GM19035 (cell line): ENCODE data around the gene NTMT1.
A peak's percentile ranks its signal among the peaks of the same experiment; 100 is the strongest.

Experiments
- ATAC-seq: cut with Tn5 transposase; IDR thresholded peaks from one replicate; pipeline ENCODE4 v1.9.1; 2021; ENCODE audit not compliant: unreplicated experiment

NTMT1 gene

DNA sequence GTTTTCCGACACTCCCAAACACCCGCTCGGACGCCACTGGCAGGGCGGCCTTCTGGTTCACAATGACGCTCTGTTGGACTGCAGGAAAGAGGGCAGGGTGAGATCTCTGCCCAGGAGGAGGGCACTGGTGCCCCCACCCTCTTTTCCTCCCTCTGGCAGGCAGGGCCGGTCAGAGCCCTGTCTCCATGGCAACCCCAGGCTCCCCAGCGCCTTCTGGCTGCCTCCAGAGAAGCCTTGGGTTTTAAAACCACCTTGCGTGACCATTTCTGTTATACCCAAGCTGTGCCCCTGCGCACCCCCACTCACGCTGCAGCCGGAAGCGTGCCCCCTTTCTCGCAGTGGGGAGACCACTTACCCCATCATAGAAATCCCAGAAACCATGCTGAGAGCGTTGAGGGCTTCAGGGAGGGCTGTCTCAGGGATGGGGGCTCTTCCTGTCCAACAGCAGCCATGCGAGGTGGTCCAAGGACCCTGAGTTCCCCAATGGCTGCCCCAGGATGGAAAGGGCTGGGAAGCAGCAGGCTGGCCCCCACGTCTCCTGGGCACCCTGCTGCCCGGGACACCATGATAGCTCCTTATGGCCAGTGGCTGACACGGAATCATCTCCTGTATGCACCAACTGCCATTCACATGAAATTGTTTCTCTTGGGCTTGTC, 12.3 kb upstream of the NTMT1 start:
- no peak for ATAC-seq

GRCh38 chr9:129614932-129615331, 11.0 kb upstream of the NTMT1 start:
- ATAC-seq = no peak

- no peak for ATAC-seq
Observed at GRCh38 chr9:129615407-129616285, 10.3 kb upstream of the NTMT1 start.

DNA sequence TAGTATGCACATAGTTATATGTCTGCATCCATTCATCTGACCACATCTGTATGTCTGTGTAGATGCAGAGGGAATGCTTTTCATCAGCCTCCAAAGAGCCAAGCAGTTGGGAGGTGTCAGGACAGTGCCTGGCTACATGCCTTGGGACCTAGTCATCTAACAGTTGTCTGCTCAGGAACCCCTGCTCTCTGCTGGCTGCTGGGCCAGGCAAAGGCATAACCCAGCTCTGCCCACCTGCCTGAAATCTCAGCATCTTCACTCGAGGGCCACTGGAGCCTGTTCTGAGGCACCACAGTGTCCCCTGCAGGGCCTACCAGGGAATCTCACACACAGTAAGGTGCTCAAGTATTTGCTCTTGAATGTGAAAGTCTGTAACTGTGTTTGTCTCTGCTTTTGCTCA, 8.8 kb upstream of the NTMT1 start:
- no peak for ATAC-seq

DNA sequence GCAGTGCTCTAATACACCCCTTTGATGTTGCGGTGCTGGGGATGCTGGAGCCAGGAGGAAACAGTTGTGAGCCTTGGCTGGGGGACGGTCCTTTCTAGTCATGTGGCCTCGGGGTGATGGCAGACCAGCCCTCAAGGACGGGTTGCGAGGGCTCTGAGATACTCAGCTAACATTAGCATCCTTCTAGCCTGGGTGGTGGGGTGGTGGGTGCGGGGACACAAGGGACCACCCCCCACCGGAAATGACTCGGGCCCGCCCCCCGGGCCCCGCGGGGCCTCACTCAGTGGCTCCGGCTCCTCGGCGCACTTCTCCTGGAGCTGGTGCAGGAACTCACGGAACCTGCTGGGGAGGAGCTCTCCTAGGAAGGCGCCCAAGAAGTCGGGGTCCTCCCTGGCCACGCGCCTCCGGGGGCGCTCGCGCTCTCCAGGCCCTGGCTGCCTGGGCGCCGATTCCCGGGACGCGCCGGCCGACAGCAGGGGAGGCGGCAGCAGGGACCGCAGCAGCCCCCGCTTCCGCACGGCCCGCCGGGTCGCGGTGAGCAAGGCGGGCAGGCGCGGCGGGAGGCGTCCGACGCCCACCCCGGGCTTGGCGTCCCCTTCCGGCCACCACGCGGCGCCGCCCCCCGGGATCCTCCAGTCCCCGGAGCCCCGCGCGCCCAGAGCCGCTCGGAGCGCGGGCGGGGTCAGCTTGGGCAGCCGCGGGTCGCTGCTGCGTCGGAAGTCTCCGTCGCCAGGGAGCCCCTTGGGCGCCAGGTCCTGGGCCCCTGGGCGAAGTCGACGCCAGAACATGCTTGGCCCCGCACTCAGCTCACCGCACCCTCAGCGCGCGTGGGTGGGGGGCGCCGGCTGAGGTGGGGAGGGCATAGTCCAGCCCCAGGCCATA, 5.9 kb upstream of the NTMT1 start:
- no peak for ATAC-seq

- no peak for ATAC-seq
Observed at GRCh38 chr9:129620669-129621295, 5.2 kb upstream of the NTMT1 start, which contains the start of gene C9orf50. C9orf50 (minus strand) TSS chr9:129621101; CDS start chr9:129620574, 527 bp downstream.

DNA sequence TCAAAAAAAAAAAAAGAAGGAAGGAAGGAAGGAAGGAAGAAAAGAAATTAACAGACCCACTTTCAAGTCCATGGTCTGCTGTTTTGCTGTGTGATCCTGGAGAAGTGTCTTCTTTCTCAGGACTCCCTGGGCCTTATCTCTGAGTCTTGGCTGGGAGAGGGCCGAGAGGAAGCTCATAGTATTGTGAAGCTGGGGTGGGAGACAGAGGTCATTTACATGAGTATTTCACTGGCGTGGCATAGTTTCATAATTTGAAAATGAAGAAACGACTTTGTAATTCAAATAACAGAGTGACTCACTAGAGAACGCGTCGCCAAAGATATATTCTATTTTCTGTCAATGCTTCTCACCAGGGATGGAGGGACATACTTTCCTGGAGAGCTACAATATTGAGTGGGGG, 2.6 kb upstream of the NTMT1 start:
- ATAC-seq = no peak

DNA sequence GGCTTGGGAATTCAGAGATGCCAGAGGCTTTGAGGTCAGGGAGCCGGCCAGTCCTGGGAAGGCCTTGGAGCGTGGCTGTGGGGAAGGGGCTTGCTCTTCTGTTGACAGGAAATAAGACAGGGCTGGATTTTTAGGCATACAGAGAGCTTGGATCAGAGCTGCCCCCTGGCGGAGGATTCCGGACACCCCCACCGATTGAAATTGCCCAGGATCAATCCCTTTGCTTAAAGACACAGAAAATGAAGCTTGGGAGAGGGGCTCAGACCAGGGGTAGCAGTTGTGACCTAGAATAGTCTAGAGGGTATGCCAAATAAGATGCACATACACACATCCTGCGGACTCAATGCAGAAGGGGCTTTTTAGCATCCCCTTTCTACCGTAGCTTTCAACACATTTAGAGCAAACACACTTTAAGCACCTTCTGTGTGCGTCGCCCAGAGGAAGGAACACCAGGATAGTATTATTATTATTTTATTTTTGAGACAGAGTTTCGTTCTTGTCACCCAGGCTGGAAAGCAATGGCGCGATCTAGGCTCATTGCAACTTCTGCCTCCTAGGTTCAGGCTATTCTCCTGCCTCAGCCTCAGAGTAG, 1.7 kb upstream of the NTMT1 start:
- no peak for ATAC-seq

DNA sequence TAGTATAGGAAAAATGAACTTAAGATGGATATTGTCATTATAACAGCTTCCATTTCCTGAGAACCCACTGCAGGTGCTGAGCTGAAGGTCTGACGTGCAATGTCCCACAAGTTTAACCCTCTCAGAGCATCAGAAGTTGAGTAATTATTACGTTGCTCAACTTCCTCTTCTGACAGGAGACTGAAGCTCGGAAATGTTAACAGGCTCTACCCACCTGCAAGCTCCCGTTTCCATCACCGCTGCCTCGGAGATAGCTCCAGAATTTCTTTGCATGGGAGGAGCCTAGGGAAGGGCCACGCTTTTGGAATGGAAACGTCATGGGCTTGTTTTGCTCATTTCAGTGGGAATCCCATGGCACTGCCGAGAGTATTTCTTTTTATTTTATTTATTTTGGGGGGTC, 1.0 kb upstream of the NTMT1 start:
- no peak for ATAC-seq

- peak; percentile 15 for ATAC-seq
Observed at GRCh38 chr9:129626625-129627284, 792 bp downstream of the NTMT1 start.

GRCh38 chr9:129627556-129628440, 1.8 kb downstream of the NTMT1 start:
- no peak for ATAC-seq

DNA sequence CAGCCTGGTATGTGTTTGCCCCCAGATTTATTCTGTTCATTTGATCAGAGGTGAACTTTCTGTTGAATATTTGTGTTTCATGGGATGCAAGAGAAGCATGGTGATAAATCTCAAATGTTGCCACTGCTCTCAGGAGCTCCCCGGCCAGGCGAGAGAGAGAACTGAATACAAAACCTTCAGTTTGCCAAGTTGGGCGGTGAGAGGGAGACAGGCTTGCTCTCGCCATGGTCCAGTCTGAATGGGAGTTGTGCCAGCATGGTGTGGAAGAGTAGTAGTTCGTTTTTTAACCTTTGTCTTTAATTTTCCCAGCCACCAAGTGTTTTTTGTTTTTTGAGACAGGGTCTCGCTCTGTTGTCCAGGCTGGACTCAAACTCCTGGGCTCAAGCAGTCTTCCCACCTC, 2.7 kb downstream of the NTMT1 start:
- ATAC-seq = no peak

DNA sequence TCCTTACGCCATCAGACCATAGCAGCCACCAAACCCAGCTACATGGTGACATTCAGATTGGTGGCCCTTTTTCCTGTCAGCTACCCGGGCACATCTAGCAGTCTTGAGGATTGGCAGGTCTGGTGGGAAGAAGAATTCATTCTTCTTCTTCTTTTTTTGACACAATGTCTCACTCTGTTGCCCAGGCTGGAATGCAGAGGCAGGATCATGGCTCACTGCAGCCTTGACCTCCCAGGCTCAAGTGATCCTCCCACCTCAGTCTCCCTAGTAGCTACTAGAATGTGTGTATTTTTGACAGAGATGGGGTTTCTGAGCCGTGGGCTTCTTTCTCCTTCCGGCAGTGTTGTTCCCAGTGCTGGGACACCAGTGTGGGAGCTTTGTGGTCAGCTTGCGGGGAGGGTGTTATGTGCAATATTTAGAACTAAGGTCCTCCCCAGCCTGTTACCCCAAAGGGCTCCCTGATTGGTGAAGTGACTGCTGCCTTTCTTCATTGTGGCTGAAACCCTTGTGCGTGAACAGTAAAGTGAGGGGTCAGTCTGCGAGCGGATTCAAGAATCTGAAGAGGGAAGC, 3.4 kb downstream of the NTMT1 start:
- no peak for ATAC-seq

GRCh38 chr9:129630967-129631673, 5.2 kb downstream of the NTMT1 start:
- ATAC-seq = no peak

GRCh38 chr9:129631674-129632129, 5.7 kb downstream of the NTMT1 start:
- no peak for ATAC-seq

GRCh38 chr9:129632460-129632859, 6.5 kb downstream of the NTMT1 start:
- ATAC-seq = no peak

DNA sequence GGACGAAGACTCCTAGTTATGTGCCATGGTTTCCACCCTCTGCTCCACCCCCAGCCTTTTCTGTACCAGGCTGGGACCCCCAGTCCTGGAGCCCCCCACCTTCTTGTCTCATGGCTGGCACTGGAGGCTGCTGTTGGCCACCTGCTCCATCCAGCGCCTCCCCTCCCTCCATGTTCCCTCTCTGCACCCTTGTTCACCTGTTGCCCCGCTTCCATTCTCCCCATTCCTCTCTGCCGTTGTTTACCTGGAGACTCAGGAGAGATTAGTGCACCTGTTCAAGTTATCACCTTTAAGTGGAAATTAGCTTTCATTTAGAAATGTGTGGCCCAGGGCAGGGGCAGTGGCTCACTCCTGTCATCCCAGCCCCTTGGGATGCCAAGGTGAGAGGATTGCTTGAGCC, 7.2 kb downstream of the NTMT1 start:
- no peak for ATAC-seq

- no peak for ATAC-seq
Observed at GRCh38 chr9:129633848-129634247, 7.9 kb downstream of the NTMT1 start.
